Erythroblast (primary cell): ENCODE data around the gene IDUA.

Experiments
- GATA1 ChIP-seq: IDR thresholded peaks from 2 replicates; pipeline ENCODE4 v1.6.1; 2011; ENCODE audit warnings: low read depth, mild to moderate bottlenecking, control low read depth, low read length, moderate library complexity
- POLR2A ChIP-seq: IDR thresholded peaks from 2 replicates; pipeline ENCODE4 v1.6.1; 2011; ENCODE audit warnings: mild to moderate bottlenecking, low read length

DNA sequence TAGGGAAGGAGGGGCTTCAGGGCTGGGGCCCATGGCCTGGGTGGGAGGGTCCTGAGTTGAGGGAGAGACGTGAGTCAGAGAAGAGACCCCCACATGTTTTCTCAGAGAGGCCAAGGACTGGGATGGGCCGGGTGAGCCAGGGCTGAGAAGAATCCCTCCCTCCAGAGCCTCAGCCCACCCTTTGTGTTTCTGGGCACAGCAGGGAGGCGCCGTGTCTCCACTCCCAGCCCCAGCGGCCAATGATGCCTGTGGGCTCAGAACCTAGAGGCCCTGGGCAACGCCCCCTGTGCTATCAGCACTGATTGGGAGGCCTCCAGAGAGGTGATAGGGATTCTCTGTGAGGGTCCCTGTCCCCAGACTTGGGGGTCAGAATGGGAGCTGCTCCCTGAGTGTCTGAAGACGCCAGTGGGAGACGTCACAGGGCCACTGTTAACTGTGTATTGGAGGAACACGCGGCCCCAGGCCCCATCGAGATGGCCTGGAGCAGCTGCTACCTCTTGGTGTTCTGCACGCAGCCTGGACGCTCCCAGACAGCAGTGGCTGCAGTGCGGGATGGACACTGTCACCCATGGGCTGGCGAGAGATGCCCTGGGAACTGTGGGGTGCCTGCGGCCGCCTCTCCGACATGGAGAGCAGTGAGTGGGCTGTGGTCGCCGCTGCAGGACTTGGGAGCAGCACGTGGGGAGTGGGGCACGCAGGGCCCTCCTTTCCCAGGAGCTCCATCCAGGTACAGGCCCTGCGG lies 33.1 kb downstream of the IDUA start:
- TF ChIP-seq POLR2A (no peak), GATA1 (no peak)
